Body of pancreas (tissue), 4 donors: ENCODE results near the gene LYST.

Experiments used
- CTCF ChIP-seq, 7 experiments: fragments of 450-650 bp in 4 of 7; fragments of 200-600 bp in 3 of 7; sonication (generic) in 3 of 7; IDR thresholded peaks; one replicate each; pipeline ENCODE4 v1.5.1; 2016 to 2019; ENCODE audit warnings: antibody characterized with exemption in 7 of 7
- POLR2A ChIP-seq, 3 donors: fragments of 450-650 bp; IDR thresholded peaks; one replicate each; pipeline ENCODE4 v1.6.1; 2016; ENCODE audit warnings: antibody characterized with exemption in 3 of 3, mild to moderate bottlenecking in 2 of 3

- TF ChIP-seq CTCF (IDR thresholded peaks at IDR 0.05) (no peak), POLR2A (IDR thresholded peaks at IDR 0.05) (no peak)
Measured at GRCh38 chr1:235865565-235866204, 1.0 kb downstream of the LYST start.
